ENCODE measurements around the gene ZBTB43.

DNA sequence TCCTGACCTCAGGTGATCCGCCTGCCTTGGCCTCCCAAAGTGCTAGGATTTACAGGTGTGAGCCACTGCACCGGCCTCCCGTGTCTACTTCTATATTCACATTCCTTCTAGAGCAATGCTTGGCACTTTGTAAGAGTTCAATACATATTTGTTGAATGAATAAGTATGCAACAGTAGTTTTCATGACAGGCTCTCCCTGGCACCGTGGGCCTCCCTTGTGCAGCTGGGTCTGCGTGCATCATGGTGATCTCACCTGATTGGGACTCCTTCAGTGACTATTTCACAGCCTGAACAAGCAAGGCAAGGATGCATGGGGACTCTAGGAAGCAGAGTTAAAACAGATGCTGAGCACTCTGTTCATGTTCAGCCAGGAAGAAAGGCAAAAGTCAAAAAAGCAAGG lies 48.8 kb downstream of the ZBTB43 start:
- TF ChIP-seq CTCF (IDR thresholded peaks at IDR 0.05) (no peak), ZFX (IDR thresholded peaks at IDR 0.05; ENCODE audit: borderline replicate concordance) (no peak)
